Pulmonary artery endothelial cell (primary cell): ENCODE measurements around the gene IL12RB1. TPM values are rescaled to one million over a fixed set of nuclear protein-coding genes. Genes with fewer than 3 reads are reported as not detected.

ENCODE experiments used
- DNase-seq: peaks from one replicate; pipeline ENCODE4 v3.0.0-alpha.2; 2011; ENCODE audit warnings: low read depth, low spot score
- total RNA-seq: library from RNA; depleted of rRNA; stranded (reverse); fragments of >200 nt; gene quantifications from 2 replicates; pipeline ENCODE4 v1.2.3, GENCODE V29; 2014

The IL12RB1 gene
- total RNA-seq, 1 donor from 2014 or later = not detected

DNA sequence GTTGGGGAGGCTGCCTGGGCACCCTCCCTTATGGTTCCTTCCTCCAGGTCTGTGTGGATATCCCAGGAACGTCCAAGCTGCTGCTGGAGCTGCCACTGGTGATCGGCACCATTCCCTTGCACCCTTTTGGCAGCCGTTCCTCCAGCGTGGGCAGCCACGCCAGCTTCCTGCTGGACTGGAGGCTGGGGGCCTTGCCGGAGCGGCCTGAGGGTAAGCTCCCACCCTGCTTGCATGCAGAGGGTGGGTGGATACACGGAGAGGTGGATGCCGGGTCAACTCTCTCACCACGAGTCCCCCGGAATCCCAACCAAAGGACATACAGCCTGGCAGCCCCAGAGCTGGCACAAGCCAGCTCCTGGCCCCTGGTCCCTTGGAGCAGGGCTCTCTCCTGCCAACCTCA lies 76.6 kb downstream of the IL12RB1 start:
- DNase-seq = no peak

DNA sequence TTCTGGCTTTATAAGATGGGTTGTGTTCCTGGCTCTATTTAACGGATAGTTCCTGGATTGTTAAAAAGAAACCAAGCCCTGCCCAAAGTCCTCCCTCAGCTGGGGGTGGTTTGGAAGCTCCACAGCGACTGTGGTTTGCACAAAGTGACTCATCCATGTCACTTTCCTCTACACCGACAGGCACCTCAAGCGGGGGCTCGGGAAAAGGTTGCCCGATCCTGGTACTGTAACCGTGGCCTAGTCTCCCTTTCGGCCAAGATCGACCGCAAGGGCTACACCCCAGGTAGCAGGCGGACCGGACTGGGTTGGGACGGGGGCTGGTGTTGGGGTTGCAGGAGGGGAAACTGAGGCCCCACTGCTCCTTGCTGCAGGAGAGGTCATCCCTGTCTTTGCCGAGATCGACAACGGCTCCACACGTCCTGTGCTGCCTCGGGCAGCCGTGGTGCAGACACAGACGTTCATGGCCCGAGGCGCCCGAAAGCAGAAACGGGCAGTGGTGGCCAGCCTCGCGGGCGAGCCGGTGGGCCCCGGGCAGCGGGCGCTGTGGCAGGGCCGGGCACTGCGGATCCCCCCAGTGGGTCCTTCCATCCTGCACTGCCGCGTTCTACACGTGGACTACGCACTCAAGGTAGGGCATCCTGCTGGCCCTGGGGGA lies 77.2 kb downstream of the IL12RB1 start:
- DNase-seq = no peak

Other genes starting within 250 kb of the IL12RB1 start
- 1.6 and 3.0 TPM in 2 replicates for gene JAK3, start 239.0 kb downstream of the IL12RB1 start, total RNA-seq
- gene RPL18A, start 227.0 kb downstream of the IL12RB1 start, total RNA-seq = 1,161 and 1,468 TPM in 2 replicates
- gene SLC5A5, start 215.0 kb downstream of the IL12RB1 start, total RNA-seq = not detected in 2 replicates
- 57.0 and 65.4 TPM in 2 replicates for gene CCDC124, start 153.9 kb downstream of the IL12RB1 start, total RNA-seq
- gene KCNN1, start 119.8 kb downstream of the IL12RB1 start, total RNA-seq = under 0.01 TPM in 1 of 2 replicates, not detected in the other
- 10.3 and 15.5 TPM in 2 replicates for gene ARRDC2, start 78.8 kb downstream of the IL12RB1 start, total RNA-seq
- 0.67 and 0.92 TPM in 2 replicates for gene MAST3, start 10.8 kb upstream of the IL12RB1 start, total RNA-seq
- 2.4 and 2.8 TPM in 2 replicates for gene PIK3R2, start 66.2 kb upstream of the IL12RB1 start, total RNA-seq
- gene IFI30, start 86.9 kb upstream of the IL12RB1 start, total RNA-seq = 2.2 and 2.4 TPM in 2 replicates
- 10.3 and 13.0 TPM in 2 replicates for gene MPV17L2, start 106.3 kb upstream of the IL12RB1 start, total RNA-seq
- 0.99 TPM in 2 replicates for gene RAB3A, start 117.1 kb upstream of the IL12RB1 start, total RNA-seq
- gene PDE4C, start 139.5 kb upstream of the IL12RB1 start, total RNA-seq = 0.04 and 0.20 TPM in 2 replicates
- gene IQCN, start 187.5 kb upstream of the IL12RB1 start, total RNA-seq = 0.07 TPM in 1 of 2 replicates, not detected in the other
- gene JUND, start 194.7 kb upstream of the IL12RB1 start, total RNA-seq = 124 and 131 TPM in 2 replicates
- gene LSM4, start 236.1 kb upstream of the IL12RB1 start, total RNA-seq = 139 and 172 TPM in 2 replicates